IPS DF 4.7 (cell line): ENCODE data around the gene TAPT1.

Experiments
- DNase-seq: peaks from one replicate; pipeline ENCODE4 v3.0.0-alpha.2; 2013; ENCODE audit warnings: low spot score; ENCODE audit errors: extremely low read depth

The TAPT1 gene

DNA sequence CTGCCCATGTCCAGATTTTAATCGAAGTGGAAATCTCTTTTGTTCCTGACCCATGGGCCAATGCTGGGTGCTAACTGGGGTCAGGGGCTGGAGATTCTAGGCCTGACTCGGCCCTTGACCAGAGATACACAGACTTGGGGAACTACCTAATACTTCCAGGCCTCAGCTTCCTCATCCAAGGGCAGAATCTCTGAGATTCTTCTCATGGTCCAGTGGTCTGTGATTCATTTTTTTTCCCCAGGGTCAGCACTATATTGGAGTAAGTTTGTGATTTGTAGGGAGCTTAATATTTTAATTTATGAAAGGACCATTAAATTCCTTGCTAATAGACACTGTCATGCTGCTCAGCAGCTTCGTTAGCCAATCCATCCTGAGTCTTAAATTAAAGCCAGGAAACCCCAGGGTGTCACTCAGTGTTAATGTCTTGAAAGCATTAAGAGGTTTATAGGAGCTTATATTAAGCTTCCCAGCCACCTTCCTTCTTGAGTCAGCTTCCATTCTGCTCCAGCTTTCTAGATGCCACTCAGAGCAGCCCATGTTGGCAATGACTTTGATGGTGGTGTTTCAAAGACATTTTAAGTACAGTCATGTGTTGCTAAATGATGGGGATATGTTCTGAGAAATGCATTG is 115.5 kb downstream of the TAPT1 start:
- no peak for DNase-seq
